ENCODE data around the gene SLC29A3.
"Not testable (repeated sequence)": the region's sequence is repeated elsewhere in the genome, so short reads cannot be mapped to it uniquely, and the experiment has no call there.

The SLC29A3 gene

DNA sequence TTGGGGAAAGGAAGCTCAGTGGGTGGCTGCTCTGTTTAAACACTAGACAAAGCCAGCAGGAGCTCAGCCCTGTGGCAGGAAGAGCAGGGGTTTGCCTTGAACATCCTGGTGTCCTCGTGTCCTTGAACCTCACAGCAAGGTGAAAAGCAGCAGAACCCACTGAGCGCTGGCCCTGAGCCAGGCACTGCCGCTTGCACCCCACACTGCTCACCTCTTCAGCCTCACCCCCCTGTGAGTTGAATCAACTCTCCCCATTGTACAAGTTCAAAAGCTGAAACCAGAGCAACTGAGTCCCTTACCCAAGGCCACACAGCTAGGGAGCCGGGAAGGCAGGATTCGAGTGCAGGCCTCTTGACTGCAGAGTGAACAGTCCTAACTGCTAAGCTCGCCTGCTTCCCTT, 32.0 kb downstream of the SLC29A3 start:
- TF ChIP-seq, protein P1, sequence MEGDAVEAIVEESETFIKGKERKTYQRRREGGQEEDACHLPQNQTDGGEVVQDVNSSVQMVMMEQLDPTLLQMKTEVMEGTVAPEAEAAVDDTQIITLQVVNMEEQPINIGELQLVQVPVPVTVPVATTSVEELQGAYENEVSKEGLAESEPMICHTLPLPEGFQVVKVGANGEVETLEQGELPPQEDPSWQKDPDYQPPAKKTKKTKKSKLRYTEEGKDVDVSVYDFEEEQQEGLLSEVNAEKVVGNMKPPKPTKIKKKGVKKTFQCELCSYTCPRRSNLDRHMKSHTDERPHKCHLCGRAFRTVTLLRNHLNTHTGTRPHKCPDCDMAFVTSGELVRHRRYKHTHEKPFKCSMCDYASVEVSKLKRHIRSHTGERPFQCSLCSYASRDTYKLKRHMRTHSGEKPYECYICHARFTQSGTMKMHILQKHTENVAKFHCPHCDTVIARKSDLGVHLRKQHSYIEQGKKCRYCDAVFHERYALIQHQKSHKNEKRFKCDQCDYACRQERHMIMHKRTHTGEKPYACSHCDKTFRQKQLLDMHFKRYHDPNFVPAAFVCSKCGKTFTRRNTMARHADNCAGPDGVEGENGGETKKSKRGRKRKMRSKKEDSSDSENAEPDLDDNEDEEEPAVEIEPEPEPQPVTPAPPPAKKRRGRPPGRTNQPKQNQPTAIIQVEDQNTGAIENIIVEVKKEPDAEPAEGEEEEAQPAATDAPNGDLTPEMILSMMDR (IDR thresholded peaks at IDR 0.05; ENCODE audit: extremely low read depth, missing control alignments), result no peak
- no peak for DNase-seq (ENCODE audit: low spot score)

DNA sequence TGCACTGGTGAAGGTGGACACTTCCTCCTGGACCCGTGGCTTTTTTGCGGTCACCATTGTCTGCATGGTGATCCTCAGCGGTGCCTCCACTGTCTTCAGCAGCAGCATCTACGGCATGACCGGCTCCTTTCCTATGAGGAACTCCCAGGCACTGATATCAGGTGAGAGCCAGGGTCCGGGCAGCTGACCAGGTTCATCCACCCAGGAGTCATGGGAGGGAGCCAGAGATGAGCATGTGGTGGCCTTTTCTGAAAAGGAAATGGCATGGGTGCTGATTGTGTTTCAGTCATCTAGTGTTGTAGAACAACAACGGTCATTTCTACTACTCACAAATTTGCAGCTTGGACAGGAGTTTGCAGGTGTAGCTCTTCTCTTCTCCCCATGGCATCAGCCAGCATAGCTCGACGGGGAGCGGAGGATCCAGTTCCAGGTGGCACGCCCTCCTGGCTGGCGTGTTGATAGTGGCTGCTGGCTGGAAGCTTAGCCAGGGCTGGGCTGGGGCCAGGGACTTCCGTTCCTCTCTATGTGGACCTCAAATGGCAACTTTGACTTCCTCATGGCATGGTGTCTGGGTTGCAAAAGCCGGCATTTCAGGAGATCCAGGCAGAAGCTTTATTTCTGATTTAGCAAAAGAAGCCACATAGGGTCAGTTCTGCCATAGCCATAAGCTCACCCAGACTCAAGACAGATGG, 32.7 kb downstream of the SLC29A3 start:
- DNase-seq (ENCODE audit: low spot score), result no peak
- TF ChIP-seq, protein P1 (IDR thresholded peaks at IDR 0.05; ENCODE audit: extremely low read depth, missing control alignments), result no peak

DNA sequence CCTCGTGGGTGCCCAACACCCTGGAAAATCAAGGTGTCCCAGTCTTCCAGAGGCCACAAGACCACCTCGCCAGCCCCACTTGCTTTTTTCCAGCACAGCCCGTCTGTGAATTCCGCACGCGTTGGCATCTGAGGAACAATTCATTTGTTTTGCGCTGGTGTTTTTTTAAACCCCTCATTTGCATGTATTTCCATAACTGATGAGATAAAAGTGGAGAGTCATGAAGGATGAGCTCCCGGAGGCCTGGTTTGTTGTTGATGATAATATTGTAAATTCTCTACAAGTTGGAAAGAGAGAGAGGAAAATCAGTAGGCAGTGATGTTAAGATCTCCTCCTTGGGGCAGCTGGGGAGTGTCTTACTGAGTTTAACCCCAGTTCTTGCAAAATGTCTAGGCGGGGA, 34.6 kb downstream of the SLC29A3 start:
- no peak for DNase-seq (ENCODE audit: low spot score)
- TF ChIP-seq, protein P1 (IDR thresholded peaks at IDR 0.05; ENCODE audit: extremely low read depth, missing control alignments), result no peak

DNA sequence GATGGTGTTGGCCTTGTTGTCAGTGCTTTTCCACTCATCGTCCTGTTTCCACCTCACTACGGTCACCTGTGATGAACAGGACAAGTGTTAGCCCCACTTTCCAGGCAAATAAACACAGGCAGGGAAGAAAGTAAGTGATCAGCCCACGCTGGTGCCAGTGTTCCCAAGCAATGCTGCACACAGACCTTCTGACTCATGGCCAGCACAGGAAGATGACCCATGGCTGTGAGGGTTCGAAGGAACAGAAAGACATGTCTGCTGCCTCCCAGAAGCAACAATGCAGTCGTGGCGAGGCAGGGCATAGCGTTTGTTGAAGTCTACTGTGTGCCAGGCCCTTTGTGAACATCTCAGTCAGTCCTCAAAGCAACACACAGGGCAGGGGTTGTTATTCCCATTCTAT, 35.7 kb downstream of the SLC29A3 start:
- TF ChIP-seq, protein P1 (IDR thresholded peaks at IDR 0.05; ENCODE audit: extremely low read depth, missing control alignments), result no peak
- no peak for DNase-seq (ENCODE audit: low spot score)

DNA sequence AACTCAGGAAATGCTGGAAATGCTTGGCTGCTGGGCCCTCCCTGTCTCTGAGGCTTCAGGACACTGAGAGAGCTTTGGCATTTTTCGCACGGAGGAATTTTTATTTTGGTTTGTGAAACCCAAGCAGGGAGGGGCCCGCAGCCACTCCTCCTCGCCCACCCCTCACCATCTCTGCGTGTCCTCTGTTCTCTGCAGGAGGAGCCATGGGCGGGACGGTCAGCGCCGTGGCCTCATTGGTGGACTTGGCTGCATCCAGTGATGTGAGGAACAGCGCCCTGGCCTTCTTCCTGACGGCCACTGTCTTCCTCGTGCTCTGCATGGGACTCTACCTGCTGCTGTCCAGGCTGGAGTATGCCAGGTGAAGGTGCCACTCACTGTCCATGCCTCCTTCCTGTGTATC, 36.8 kb downstream of the SLC29A3 start:
- DNase-seq (ENCODE audit: low spot score), result no peak
- TF ChIP-seq, protein P1 (IDR thresholded peaks at IDR 0.05; ENCODE audit: extremely low read depth, missing control alignments), result no peak

DNA sequence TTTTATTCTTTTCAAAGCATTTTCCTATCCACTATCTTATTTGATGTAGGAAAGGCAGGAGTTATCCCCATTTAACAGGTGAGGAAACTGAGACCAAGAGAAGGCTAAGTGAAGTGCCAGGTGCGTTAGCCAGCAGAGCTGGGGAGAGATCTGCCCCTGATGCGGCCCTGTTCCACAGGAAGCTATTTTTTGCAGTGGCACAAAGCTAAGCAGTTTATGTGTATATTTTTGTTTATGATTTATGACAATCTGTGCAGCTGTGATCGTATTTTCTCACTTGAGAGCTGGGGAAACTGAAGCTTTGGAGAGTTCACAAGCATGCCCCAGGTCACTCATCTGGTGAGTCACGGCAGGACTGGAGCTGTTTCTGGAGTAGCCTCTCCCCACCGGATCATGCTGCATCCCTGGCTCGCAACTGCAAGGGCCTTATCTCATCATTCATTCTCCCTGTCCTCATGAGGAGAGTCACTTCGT, 38.8 kb downstream of the SLC29A3 start:
- TF ChIP-seq, protein P1 (IDR thresholded peaks at IDR 0.05; ENCODE audit: extremely low read depth, missing control alignments), result no peak
- DNase-seq (ENCODE audit: low spot score), result no peak

DNA sequence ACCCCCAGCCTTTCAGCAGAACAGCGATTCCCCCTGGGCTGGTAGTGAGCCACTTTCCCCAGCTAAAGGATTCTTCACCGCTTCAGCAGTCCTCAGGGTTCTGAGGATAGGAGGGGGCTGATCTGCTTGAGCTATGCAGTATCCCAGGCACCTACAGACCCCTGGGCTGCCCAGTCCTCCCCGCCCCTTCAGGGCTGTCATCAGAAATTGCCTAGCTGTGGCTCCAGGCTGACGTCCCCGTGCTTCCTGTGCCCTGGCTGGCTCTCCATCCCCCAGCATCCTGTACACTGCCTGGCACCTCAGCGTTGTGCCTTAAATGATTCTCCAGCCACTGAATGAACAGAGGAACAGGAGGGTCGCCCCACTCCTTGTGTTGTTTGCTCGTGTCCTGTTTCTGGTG, 39.2 kb downstream of the SLC29A3 start:
- TF ChIP-seq, protein P1 (IDR thresholded peaks at IDR 0.05; ENCODE audit: extremely low read depth, missing control alignments), result no peak
- DNase-seq (ENCODE audit: low spot score), result no peak

DNA sequence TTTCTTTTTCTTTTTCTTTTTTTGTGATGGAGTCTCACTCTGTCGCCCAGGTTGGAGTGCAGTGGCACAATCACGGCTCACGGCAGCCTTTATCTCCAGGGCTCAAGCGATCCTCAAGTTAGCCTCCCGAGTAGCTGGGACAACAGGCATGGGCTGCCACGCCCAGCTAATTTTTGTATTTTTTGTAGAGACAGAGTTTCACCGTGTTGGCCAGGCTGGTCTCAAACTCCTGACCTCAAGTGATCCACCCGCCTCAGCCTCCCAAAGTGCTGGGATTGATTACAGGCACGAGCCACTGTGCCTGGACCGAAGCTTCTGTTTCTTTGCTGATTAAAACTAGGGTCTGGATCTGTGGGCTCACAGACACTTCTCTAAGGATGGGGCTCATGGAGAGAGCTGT, 39.8 kb downstream of the SLC29A3 start:
- DNase-seq (ENCODE audit: low spot score), result not testable (repeated sequence)

Data from GM20000 (cell line).